SK-N-SH (cell line): Measurements from ENCODE around the gene SFMBT2. TPM values are rescaled to one million over a fixed set of nuclear protein-coding genes. Genes with fewer than 3 reads are reported as not detected.

Source experiments
- CTCF ChIA-PET: fragments of 300-600, 350-600 bp; formaldehyde crosslinking; extraction: SDS; loops from one replicate; lab custom pipeline; 2021; lab: Yijun Ruan, JAX
- POLR2A ChIA-PET: fragments of 350-600 bp; sonication (Branson Sonifier 250); formaldehyde crosslinking; extraction: SDS; loops from one replicate; lab custom pipeline; 2020; ENCODE audit warnings: antibody characterized with exemption, inconsistent platforms; lab: Yijun Ruan, JAX
- DNase-seq: peaks from one replicate; pipeline ENCODE4 v3.0.0; 2012
- H2AFZ ChIP-seq: fragments of 200-600 bp; sonication (generic); 2 replicates; pipeline ENCODE4 v1.8.1; 2016; ENCODE audit warnings: antibody characterized with exemption, mild to moderate bottlenecking, low read depth
- H3F3A ChIP-seq: fragments of 200-600 bp; sonication (generic); replicated peaks from 2 replicates; pipeline ENCODE3; 2016; ENCODE audit warnings: antibody characterized with exemption, mild to moderate bottlenecking; ENCODE audit not compliant: insufficient read depth
- H3K27ac ChIP-seq, 2 experiments: fragments of 200-500 bp in 1 of 2; fragments of 200-600 bp in 1 of 2; sonication (Bioruptor generic) in 1 of 2; sonication (generic), shearing (Covaris generic) in 1 of 2; 2 replicates each; pipeline versions ENCODE4 v1.5.1 to v1.6.1; 2014 to 2016; ENCODE audit warnings: low read depth in 2 of 2, inconsistent platforms in 1 of 2, low read length in 1 of 2, mild to moderate bottlenecking in 1 of 2, mixed read lengths in 1 of 2
- H3K27me3 ChIP-seq: fragments of 200-600 bp; sonication (generic), shearing (Covaris generic); 2 replicates; pipeline ENCODE4 v1.6.1; 2016; ENCODE audit warnings: mixed run types; ENCODE audit not compliant: insufficient read depth
- H3K36me3 ChIP-seq, 2 experiments: fragments of 200-500 bp in 1 of 2; fragments of 200-600 bp in 1 of 2; sonication (Bioruptor generic) in 1 of 2; sonication (generic) in 1 of 2; replicated peaks in 1 of 2; 2 replicates each; pipeline versions ENCODE3 to v1.5.1; 2014 to 2016; ENCODE audit warnings: low read length in 1 of 2, mild to moderate bottlenecking in 1 of 2; ENCODE audit not compliant: insufficient read depth in 2 of 2, control insufficient read depth in 1 of 2
- H3K4me1 ChIP-seq, 2 experiments: fragments of 200-500 bp in 1 of 2; fragments of 200-600 bp in 1 of 2; sonication (Bioruptor generic) in 1 of 2; sonication (generic), shearing (Covaris generic) in 1 of 2; 2 replicates each; pipeline versions ENCODE4 v1.5.1 to v1.6.1; 2014 to 2016; ENCODE audit warnings: low read depth in 1 of 2, low read length in 1 of 2, mixed run types in 1 of 2; ENCODE audit not compliant: insufficient read depth in 2 of 2, control insufficient read depth in 1 of 2
- H3K4me2 ChIP-seq: fragments of 200-600 bp; sonication (generic), shearing (Covaris generic); 2 replicates; pipeline ENCODE4 v1.6.1; 2017; ENCODE audit warnings: mixed run types
- H3K4me3 ChIP-seq, 2 experiments: fragments of 200-500 bp in 1 of 2; fragments of 200-600 bp in 1 of 2; sonication (Bioruptor generic) in 1 of 2; sonication (generic), shearing (Covaris generic) in 1 of 2; 2 replicates each; pipeline versions ENCODE4 v1.5.1 to v1.8.1; 2014 to 2016; ENCODE audit warnings: low read depth in 2 of 2, inconsistent platforms in 1 of 2, low read length in 1 of 2, mild to moderate bottlenecking in 1 of 2, mixed read lengths in 1 of 2, moderate library complexity in 1 of 2
- H3K79me2 ChIP-seq: fragments of 200-600 bp; sonication (generic); 2 replicates; pipeline ENCODE4 v1.8.1; 2017; ENCODE audit warnings: mild to moderate bottlenecking; ENCODE audit not compliant: insufficient read depth
- H3K9ac ChIP-seq: fragments of 200-600 bp; sonication (generic); 2 replicates; pipeline ENCODE4 v1.6.1; 2017; ENCODE audit warnings: mixed run types
- H3K9me2 ChIP-seq: fragments of 200-600 bp; sonication (generic); 2 replicates; pipeline ENCODE4 v1.6.1; 2017; ENCODE audit warnings: mixed run types
- H3K9me3 ChIP-seq: fragments of 200-600 bp; sonication (generic); 2 replicates; pipeline ENCODE4 v1.6.1; 2017; ENCODE audit warnings: mixed run types, mild to moderate bottlenecking, moderate library complexity
- H4K20me1 ChIP-seq: fragments of 200-600 bp; sonication (generic); 2 replicates; pipeline ENCODE4 v1.6.1; 2017; ENCODE audit warnings: mild to moderate bottlenecking, mixed run types; ENCODE audit not compliant: insufficient read depth
- CTCF ChIP-seq: fragments of 200-600 bp; sonication (generic); IDR thresholded peaks from 2 replicates; pipeline ENCODE4 v1.6.1; 2017; ENCODE audit warnings: antibody characterized with exemption, mild to moderate bottlenecking, moderate library complexity
- ELF1 ChIP-seq: IDR thresholded peaks from 2 replicates; pipeline ENCODE4 v1.4.0; 2012
- FOXJ3 ChIP-seq: sonication (generic); formaldehyde crosslinking; IDR thresholded peaks from 2 replicates; pipeline ENCODE4 v1.5.1; 2020; ENCODE audit warnings: mild to moderate bottlenecking, missing genetic modification reagents
- FOXM1 ChIP-seq: IDR thresholded peaks from 2 replicates; pipeline ENCODE4 v1.4.0; 2012; ENCODE audit warnings: low read depth, mild to moderate bottlenecking
- GABPA ChIP-seq: IDR thresholded peaks from 2 replicates; pipeline ENCODE4 v1.4.0; 2012; ENCODE audit warnings: low read depth, mild to moderate bottlenecking
- GATA2 ChIP-seq: sonication (generic); formaldehyde crosslinking; IDR thresholded peaks from 2 replicates; pipeline ENCODE4 v1.5.0; 2020; ENCODE audit warnings: mild to moderate bottlenecking, missing genetic modification reagents
- IRF3 ChIP-seq: fragments of 150-350 bp; IDR thresholded peaks from 2 replicates; pipeline ENCODE4 v1.6.1; 2016; ENCODE audit warnings: mild to moderate bottlenecking, low read depth, low read length
- MAX ChIP-seq: IDR thresholded peaks from 2 replicates; pipeline ENCODE4 v1.4.0; 2012; ENCODE audit warnings: low read depth
- NFIC ChIP-seq: IDR thresholded peaks from 2 replicates; pipeline ENCODE4 v1.4.0; 2012; ENCODE audit warnings: borderline replicate concordance
- NRF1 ChIP-seq: IDR thresholded peaks from 2 replicates; pipeline ENCODE4 v1.6.1; 2012; ENCODE audit warnings: low read depth, mild to moderate bottlenecking, low read length
- RAD21 ChIP-seq: IDR thresholded peaks from 2 replicates; pipeline ENCODE4 v1.6.1; 2012; ENCODE audit warnings: mild to moderate bottlenecking, low read length
- RCOR1 ChIP-seq: fragments of 150-350 bp; IDR thresholded peaks from 2 replicates; pipeline ENCODE4 v1.6.1; 2017; ENCODE audit warnings: antibody characterized with exemption, low read length
- RXRA ChIP-seq: IDR thresholded peaks from 2 replicates; pipeline ENCODE4 v1.4.0; 2012; ENCODE audit warnings: low read depth, mild to moderate bottlenecking, borderline replicate concordance
- SIN3A ChIP-seq: IDR thresholded peaks from 2 replicates; pipeline ENCODE4 v1.6.1; 2012; ENCODE audit warnings: low read depth, mild to moderate bottlenecking, low read length, moderate library complexity, borderline replicate concordance
- SMC3 ChIP-seq: IDR thresholded peaks from 2 replicates; pipeline ENCODE4 v1.6.1; 2012; ENCODE audit warnings: low read depth, low read length, improper control_type of control experiment
- TAF1 ChIP-seq: IDR thresholded peaks from 2 replicates; pipeline ENCODE4 v1.6.1; 2012; ENCODE audit warnings: low read depth, mild to moderate bottlenecking, low read length, moderate library complexity, borderline replicate concordance
- TCF12 ChIP-seq: IDR thresholded peaks from 2 replicates; pipeline ENCODE4 v1.4.0; 2012
- YY1 ChIP-seq: IDR thresholded peaks from 2 replicates; pipeline ENCODE4 v1.4.0; 2012; ENCODE audit warnings: low read depth, mild to moderate bottlenecking
- ZBTB33 ChIP-seq: IDR thresholded peaks from 2 replicates; pipeline ENCODE4 v1.4.0; 2012; ENCODE audit warnings: low read depth, borderline replicate concordance
- WGBS: methylation state at CpG from one replicate; pipeline ENCODE4 v1.1.6; 2017; ENCODE audit warnings: low lambda C conversion rate; 5-methylcytosine and 5-hydroxymethylcytosine counted together
- polyA plus RNA-seq, 3 experiments: library from polyadenylated mRNA; depleted of rRNA; stranded (reverse); fragments of >200 nt; gene quantifications; 2 replicates each; pipeline ENCODE4 v1.2.3, GENCODE V29; 2012

The SFMBT2 gene
- polyA plus RNA-seq, 1 of the 3 experiments (the other 2 are of a cell fraction), result 0.20 TPM

GRCh38 chr10:7199152-7199760 lies 211.6 kb downstream of the SFMBT2 start:
- POLR2A ChIA-PET, result no interaction called here
- H3K4me2 ChIP-seq, result no peak overlapping the region
- no peak for DNase-seq

GRCh38 chr10:7196284-7196683 lies 214.6 kb downstream of the SFMBT2 start:
- H4K20me1 ChIP-seq, result no peaks in the 10 kb centered on the region
- 62% methylated on average over 5 of the region's 5 CpGs for WGBS
- H3K27me3 ChIP-seq, result no peaks in the 10 kb centered on the region
- no peak for DNase-seq
- no peaks in the 10 kb centered on the region for H3K36me3 ChIP-seq
- H3K4me1 ChIP-seq, result no peaks in the 10 kb centered on the region
- H3K27ac ChIP-seq, result no peak overlapping the region
- POLR2A ChIA-PET, result no interaction called here
- no peak overlapping the region for H3K4me3 ChIP-seq
- CTCF ChIA-PET, result interaction anchor here (1.0 kb wide), 1 partner anchor 75 kb away, joined by 3 read pairs; no protein-coding TSS in a partner anchor
- no peaks in the 10 kb centered on the region for H3K9me3 ChIP-seq
- H3F3A ChIP-seq, result no peaks in the 10 kb centered on the region
- no peak overlapping the region for H3K9ac ChIP-seq
- H3K4me2 ChIP-seq, result no peak overlapping the region
- H3K79me2 ChIP-seq, result no peaks in the 10 kb centered on the region
- no peak overlapping the region for H2AFZ ChIP-seq
- H3K9me2 ChIP-seq, result no peaks in the 10 kb centered on the region
- TF ChIP-seq IRF3 (no peak), ELF1 (no peak), SIN3A (no peak), GABPA (no peak), CTCF (no peak), TCF12 (no peak), MAX (no peak), SMC3 (no peak), NRF1 (no peak), RXRA (no peak), YY1 (no peak), NFIC (no peak), GATA2 (no peak), FOXM1 (no peak), TAF1 (no peak), RAD21 (no peak), FOXJ3 (no peak)

More at GRCh38 chr10:7199152-7199760, 211.6 kb downstream of the SFMBT2 start:
- Histone ChIP-seq H2AFZ (no peak overlapping the region), H3K36me3 (no peaks in the 10 kb centered on the region), H3K27me3 (no peaks in the 10 kb centered on the region), H3K27ac (no peak overlapping the region), H3K79me2 (no peaks in the 10 kb centered on the region), H4K20me1 (no peaks in the 10 kb centered on the region), H3K9ac (no peak overlapping the region), H3K4me1 (no peaks in the 10 kb centered on the region), H3F3A (no peaks in the 10 kb centered on the region), H3K9me2 (no peaks in the 10 kb centered on the region), H3K9me3 (no peaks in the 10 kb centered on the region), H3K4me3 (no peak overlapping the region)
- 35% methylated on average over 3 of the region's 3 CpGs for WGBS
- CTCF ChIA-PET, result interaction anchor here (2.3 kb wide), 1 partner anchor 20 kb away, joined by 5 read pairs; no protein-coding TSS in a partner anchor
- TF ChIP-seq GABPA, result no peak
- no peak for TF ChIP-seq GATA2
- no peak for TF ChIP-seq TCF12
- no peak for TF ChIP-seq RCOR1
- TF ChIP-seq NFIC, result no peak
- TF ChIP-seq ZBTB33, result no peak
- no peak for TF ChIP-seq YY1
